HG03575 (cell line): Measurements from ENCODE around the gene FCAMR.
A peak's percentile ranks its signal among the peaks of the same experiment; 100 is the strongest.
"Not testable (repeated sequence)": the region's sequence is repeated elsewhere in the genome, so short reads cannot be mapped to it uniquely, and the experiment has no call there.

ENCODE experiments used
- ATAC-seq: cut with Tn5 transposase; IDR thresholded peaks from one replicate; pipeline ENCODE4 v1.9.1; 2021; ENCODE audit not compliant: unreplicated experiment, insufficient number of reproducible peaks, low FRiP score; ENCODE audit errors: extremely low read depth

Gene FCAMR

DNA sequence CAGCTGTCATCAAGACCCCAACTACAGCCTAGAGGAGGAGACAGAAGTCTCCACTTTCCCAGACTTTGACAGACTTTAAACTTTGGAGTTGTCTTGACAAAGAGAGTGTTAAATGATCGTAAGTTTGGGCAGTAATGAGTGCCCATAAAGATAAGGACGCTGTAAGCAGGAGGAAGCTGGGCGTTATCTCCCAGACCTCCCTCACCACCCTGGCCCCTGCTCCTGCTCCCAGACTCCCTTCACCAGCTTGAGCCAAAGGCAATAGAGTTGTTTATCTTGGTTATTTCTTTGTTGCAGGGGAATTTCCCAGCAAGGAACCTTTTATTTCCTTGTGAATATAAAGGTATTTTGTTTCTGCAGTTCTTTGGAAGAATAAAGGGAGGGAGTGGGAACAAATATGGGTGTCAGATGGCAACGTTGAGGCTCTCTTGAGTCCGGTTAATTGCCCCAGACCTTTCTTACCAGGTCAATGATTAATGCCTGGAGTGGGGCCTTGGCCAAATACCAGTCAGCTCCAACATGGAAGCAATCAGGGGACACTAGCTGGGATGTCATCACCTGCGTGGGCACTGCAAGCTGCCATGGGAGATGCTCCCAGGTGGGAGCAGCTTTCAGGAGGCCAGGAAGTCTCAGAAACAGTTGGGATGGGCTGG lies 28.4 kb downstream of the FCAMR start:
- ATAC-seq, result no peak

DNA sequence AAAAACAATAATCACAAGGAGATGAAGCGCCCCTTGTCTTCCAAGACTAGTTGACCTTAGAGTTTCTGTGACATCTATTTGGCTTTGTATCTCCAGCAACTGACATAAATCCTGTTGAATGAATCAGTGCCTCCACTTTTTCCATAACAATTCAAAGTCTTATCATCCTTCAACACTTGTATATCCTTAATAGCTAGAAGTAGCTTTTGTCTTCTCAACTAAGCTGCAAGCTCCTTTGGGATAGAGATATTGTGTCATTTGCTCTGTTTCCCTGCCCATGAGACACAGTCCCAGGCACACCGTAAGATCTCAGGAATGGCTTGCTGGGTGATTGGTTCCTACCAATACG lies 29.7 kb downstream of the FCAMR start:
- no peak for ATAC-seq

DNA sequence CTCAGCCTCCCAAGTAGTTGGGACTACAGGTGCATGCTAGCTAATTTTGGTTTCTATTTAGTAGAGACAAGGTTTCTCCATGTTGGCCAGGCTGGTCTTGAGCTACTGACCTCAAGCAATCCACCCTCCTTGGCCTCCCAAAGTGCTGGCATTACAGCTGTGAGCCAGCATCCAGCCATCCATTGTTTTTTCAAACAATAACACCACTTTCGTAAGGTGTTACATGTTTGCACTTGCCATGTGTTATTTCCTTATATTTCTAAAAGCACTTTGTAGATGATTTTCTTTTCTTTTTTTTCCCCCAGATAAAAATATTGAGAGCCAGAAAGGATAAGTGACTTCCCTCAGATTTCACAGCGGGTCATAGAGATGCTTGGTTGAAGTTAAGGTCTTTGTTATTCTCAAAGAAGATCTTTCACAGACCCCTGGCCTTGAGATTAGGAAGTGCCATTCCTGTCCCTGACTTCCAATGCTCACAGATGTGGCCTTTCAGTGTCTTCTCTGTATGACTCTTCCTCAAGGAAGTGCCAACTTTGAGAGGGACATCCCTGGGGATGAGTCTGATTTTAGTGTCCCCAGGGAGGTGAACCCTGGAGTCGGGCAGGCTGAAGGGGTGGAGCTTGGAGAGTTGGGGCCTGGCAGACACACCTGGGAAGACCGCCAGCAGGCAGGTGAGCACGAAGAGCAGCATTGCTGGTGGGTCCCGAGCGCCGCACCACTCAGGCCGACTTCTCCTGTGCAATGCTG lies 30.2 kb downstream of the FCAMR start:
- no peak for ATAC-seq

DNA sequence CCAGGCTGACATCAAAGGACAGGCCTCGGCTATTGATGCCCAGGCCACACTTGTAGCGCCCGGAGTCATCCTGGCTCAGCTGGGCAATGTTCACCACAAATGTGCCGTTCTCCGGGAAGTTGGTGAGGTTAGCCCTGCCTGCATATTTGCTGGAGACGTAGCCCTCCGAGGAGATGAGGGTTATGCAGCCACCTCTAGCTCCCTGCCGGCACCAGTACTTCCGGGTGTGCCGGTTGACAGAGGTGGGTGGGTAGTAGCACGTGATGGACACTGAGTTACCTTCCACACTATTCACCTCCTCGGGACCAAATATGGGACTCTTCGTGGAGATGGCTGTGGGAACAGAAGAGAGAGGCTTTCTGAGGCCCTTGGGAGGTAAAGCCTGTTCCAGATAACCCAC lies 31.1 kb downstream of the FCAMR start:
- ATAC-seq, result no peak

DNA sequence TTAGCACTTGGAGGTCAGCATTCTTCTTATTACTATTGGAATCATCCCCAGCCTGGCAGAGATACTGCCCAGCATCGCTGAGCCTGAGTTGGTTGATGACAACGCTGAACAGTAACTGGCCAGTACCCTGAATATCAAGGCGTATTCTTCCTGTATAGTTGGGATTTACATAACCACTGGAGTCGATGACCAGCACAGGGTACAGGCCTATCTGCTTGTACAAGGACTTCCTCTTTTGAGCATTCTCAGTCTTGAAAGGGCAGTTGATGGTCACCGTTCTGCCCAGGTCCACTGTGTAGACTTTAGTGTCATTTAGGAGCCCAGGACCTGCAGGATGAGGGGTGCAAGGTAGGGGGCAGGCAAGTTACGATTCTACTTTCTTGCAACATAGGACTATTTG lies 32.8 kb downstream of the FCAMR start:
- ATAC-seq, result no peak

DNA sequence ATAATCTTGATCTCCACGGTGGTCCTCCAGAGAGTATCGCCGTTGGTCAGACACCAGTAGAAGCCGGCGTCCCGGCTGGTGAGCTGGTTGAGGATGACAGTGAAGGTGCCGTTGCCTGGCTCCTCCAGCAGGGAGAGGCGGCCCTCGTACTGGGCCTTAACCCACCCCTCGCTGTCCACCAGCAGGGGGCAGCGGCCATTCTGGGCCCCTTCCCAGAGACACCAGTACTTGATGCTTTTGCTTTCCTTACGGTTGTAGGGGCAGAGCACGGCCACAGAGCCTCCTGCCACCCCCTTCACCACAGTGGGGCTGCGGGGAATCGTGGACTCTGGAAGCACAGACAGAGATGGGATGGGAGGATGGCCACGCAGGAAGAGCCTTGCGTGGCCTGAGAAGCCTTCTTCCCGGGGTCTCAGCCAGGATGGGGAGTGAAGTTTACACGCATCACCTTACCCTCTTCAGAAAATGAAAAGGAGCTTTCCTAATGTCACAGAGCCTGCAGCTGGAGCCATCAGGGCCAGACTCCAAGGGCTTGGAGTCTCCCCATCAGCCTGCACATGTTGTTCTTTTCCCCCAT lies 34.7 kb downstream of the FCAMR start:
- ATAC-seq, result no peak

DNA sequence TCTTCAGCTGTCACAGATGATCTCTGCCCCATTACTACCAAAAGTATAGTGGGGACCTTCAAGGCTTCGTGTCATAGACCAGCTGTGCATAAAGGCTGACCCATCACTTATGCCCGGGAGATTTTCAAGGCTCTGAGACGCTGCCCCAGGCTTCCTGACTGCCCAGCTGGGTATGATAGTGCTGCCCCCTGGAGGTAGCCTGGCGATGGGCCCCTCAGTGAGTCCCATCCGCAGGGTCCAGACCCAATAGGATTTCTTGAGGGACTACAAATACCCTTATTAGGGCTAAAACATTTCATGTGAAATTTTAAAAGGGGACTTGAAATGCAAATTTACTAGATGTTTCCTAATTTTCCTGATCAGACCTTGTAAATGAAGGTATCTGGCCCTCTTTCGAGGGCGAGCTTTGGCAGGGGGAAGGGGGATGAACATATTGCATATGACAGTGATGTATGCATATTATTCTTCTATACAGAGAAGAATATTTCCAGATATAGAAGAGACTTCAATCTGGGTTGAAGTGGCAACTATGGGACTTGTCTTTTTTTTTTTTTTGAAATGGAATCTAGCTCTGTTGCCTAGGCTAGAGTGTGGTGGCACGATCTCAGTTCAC lies 36.8 kb downstream of the FCAMR start:
- no peak for ATAC-seq

DNA sequence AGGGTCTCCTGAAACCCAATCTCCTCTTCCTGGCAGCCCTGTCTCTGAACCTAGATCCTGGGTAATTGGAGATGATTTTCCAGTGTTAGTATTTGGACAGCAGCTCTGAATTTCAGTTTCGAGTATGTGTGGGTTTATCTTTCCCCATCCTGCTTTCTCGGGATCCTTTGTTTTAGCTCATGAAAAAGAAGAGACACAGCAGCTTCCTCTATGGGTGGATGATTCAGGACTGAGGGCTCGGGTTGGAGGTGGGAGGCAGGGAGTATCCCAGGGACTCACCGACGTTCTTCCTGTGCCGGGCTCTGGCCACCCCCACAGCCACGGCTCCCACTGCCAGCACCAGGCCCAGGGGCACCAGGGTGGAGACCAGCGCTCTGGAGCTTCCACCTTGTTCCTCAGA lies 38.1 kb downstream of the FCAMR start:
- ATAC-seq, result no peak

DNA sequence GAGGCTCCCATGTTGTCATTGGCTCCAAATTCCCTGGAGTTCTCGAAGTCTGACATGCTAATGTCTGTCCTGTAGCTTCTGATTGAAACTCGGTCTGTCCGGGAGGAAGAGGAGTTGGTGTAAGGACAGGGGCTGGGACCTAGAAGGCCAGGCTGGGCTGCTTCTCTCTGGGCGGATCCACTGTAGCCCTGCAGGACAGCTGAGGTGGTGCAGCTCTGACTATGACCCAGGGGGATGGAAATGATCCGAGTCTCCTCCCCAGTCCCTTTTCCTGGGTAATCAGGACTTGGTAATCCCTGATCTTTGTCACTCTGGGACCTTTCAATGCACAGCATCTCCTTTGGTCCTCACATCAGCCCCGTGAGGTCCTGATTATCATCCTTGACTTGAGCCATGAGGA lies 38.6 kb downstream of the FCAMR start:
- ATAC-seq, result no peak

DNA sequence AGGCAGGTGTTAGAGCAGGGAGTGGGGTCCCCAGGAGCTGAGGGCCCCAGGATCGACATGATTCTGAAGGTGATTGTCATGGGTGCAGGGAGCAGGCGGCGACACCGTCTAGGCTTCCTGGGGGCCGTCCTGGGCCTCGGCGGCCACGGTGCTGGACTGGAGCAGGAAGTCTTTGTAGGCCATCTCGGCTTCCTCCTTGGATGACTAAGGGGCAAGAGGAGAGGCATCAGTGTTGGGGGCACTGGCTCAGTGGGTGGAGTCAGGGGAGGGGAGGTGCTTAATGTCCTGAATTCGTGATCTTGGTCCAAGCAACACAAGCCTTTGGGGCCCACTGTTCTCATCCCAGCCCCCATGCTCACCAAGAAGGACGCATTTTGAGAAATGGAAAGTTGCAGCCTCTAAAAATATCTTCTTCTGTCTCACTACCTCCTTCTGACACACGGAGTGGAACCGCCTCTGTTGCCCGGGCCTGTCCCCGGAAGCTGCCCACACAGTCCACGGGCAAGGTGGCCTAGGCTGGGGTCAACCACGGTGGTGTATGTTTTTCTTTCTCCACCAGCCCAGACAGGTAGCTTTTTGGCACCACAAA lies 40.0 kb downstream of the FCAMR start:
- ATAC-seq, result peak; percentile 39

DNA sequence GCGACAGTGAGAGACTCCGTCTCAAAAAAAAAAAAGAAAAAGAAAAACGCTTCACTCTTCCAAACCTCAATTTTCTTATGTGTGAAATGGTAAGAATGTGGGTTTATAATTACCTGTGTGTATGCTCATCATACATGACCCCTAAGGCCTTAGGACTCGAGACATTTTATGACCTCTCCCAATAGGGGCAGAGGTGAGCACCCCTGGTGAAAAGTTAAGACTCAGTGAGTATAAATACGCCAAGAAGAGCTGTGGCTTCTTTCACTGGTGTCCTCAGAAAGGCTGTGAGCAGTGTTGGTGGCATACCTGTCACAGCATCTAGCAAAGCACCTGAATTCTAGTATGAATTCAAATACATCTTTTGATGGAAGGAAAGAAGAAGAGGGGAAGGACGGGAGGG lies 40.7 kb downstream of the FCAMR start:
- no peak for ATAC-seq

DNA sequence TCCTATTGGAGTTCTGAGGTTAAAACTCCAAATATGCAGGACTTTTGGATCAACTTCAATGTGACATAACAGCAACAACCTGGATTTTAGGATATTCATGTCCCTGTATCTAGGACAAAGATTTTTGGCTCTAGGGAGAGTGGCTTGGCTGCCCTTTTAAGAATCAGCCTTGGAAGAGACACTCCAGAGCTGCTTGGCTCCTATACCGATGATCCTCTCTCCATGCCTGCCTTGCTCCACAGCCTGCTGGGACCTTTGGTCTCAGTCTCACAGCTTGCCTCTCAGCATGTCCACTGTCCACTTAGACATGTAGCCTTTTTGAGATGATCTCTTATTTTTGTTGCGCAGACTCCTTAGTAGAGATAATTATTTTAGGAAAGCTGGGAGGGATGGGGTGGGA lies 44.0 kb downstream of the FCAMR start:
- no peak for ATAC-seq

DNA sequence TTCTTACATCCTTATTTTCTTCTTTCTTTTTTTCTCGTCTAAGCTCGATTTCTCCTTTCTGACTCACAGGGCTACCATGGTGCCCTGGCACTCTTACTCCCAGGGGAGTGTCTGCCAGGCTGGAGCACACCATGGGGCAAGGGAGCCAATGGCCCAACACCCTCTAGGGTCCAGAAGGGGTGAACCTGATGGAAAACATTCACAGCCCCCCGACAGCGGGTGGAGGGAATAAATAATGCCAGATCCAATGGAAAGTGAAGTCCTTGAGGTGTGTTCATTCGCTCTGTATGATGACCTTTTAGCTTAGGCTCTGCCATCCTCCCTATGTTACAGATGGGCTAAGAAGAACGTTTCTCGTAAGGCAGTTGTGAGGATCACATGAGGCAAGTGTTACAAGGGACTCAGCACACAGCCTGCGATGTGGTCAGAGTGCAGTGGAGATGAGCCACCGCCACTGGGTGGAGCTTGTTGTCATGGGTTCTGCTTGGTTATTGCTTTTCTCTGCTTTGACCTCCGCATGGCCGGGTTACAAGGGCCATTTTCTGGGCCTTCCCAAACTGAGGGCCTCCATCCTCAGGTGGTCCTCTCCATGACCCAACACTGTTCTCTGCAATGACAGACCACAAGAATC lies 45.0 kb downstream of the FCAMR start:
- ATAC-seq, result no peak

DNA sequence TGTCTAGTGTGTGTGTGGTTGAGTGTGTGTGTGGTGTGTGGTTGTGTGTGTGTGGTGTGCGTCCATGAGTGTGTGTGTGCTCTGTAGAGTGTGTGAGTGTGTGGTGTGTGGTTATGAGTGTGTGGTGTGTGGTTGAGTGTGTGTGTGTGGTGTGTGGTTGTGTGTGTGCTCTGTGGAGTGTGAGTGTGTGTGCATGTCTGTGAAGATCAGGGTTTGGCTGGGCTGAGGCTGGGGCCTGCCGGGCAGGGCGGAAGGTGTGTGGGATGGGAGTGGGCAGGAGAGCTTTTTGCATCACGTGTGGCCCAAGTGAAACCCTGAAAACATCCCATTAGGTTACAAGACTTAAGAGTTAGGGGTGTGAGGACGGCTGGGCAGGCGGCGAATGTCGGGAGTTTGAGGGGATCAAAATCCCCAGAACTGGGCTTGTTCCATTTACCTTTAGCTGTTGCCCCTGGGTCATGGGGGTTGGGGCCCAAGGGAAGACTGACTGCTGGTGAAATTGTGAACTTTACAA lies 45.6 kb downstream of the FCAMR start:
- ATAC-seq, result no peak

DNA sequence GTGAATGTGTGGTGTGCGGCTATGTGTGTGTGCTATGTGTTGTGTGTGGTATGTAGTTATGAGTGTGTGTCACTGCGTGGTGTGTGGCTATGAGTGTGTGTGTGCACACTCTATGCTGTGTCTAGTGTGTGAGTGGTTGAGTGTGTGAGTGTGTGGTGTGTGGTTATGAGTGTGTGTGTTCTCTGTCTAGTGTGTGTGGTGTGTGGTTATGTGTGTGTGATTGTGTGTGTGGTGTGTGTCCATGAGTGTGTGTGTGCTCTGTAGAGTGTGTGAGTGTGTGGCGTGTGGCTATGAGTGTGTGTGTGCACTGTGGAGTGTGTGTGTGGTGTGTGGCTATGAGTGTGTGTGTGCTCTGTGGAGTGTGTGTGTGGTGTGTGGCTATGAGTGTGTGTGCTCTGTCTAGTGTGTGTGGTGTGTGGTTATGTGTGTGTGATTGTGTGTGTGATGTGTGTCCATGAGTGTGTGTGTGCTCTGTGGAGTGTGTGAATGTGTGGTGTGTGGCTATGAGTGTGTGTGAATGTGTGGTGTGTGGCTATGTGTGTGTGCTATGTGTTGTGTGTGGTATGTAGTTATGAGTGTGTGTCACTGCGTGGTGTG lies 46.2 kb downstream of the FCAMR start:
- ATAC-seq, result not testable (repeated sequence)

DNA sequence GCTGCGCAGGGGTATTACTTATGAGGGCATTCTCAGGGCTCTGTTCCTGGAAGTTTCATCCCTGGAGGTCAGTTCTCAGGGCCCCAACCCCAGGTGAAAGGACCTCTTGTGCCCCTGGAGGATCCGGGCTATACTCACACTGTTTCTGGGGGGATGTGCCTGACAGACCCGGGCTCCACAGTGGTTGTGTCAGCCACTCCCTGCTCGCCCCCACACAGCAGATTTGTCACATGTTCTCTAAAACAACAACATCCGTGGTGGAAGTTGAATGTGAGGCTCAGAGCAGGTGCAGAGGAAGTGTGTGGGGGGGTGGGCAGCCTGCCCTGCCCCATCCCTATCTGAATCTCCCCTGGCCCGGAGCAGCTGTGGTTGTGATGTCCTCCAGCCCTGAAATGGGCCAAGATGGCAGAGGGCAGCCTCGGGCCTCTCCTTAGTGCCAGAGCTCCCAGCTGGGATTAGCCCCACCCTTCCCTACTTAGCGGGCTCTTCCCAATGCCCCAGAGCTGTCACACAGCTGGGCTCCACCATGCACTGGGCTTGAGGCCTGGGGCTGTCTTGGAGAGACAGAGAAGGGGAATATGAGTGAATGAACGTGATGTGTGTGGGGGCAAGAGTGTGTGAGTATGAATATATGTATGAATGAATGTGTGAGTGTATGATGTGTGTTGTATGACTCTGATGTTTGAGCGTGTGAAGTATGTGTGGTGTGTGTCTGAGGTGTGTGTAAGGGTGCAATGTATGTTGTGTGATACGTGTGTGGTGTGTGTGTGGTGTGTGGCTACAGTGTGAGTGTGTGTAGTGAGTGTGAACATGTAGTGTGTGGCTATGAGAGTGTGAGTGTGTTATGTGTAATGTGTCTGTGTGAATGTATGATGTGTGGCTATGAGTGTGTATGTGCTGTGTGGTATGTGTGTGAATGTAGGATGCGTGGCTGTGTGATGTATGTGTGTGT lies 47.0 kb downstream of the FCAMR start:
- peak; percentile 34 for ATAC-seq

DNA sequence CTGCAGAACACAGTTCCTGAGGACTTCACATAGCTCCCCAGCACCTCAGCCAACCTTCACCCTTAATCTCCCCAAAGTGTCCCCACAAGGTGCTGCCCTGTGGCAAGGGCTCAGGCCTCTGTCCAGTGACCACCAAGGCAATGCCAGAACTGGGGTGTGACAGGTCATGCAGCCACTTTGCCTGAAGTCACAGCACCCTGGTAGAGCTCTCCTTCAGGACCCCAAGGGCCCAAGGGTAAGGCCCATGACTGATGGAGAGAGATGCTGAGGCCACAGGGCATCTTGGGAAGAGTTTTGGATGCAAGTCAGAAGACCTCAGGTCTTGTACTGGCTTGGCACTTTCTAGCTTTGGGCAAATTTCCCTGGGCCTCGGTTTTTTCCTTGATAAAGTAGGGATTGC lies 47.7 kb downstream of the FCAMR start:
- ATAC-seq, result no peak

DNA sequence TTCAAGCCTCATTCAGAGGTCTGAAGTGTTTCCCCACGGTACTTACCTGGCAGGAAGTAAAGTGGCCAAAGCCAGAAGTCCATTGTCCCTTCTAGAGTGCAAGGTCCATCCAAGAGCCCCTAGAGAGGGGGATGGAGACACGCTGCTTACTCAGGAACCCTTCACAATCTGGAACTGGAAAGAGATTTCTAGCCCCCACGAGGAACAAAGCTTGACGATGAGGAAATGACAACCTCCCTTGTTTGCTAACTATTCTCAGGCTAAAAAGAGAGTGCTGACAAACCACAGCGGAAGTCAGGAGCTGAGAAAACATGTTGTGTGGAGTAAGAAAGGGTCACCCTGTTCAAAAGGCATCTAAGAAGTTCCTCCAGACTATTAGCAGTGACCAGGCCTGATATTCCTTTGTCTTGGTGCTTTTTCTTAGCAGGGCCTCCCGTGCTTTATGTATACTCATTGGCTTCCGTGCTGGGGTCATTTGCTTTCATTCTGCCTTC lies 48.4 kb downstream of the FCAMR start, which contains the start of gene FCMR:
Gene FCMR, minus strand, starts transcription at position 170 of the 494 bp plus-strand sequence. Its CDS starts 87 bp downstream, at position 83.
- ATAC-seq, result no peak
